NCI-H1092 treated with DMSO at 0.1 percent for 48 hours (cell line): Measurements from ENCODE around the gene GVQW3.

Experiments used
- DNase-seq: peaks from one replicate; lab custom pipeline; 2025; lab: John Stamatoyannopoulos, UW

The GVQW3 gene

GRCh38 chr11:76445121-76446084 lies 64.3 kb downstream of the GVQW3 start:
- peak; percentile 55 for DNase-seq

DNA sequence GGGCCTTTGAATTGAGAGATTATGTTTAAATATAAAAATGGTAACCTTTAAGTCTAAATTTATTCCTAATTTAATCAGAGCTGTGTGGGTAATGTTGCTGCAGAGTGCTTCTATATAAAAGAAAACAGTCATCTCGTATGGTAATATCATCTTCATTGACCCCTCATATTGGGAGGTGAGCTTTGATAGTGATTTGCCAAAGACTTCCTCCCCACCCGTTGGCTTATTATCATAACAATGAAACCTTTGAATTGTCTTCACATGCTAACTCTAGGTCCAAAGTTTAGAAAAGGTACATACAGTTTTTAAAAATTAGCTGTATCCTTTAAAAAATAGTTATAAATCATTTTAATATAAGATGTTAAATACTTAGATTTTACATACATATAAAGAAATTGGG lies 67.4 kb downstream of the GVQW3 start:
- no peak for DNase-seq

DNA sequence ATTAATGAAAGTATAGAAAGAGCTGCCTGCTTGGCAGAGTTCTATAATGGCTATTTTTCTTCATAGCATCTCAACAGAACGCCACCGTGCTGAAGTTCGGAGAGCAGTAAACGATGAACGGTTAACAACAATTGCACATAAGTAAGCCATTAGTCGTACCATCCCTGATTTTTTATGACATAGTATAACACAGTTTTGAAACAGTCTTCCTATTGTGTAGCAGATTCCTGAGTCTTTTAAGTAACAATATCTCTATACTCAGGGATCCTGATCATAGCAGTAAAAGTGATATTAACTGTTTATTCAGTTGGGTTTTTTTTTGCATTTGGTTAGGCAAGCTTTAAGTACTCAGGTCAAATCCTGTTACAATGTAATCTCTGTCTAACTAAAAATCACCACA lies 72.1 kb downstream of the GVQW3 start:
- DNase-seq: no peak

DNA sequence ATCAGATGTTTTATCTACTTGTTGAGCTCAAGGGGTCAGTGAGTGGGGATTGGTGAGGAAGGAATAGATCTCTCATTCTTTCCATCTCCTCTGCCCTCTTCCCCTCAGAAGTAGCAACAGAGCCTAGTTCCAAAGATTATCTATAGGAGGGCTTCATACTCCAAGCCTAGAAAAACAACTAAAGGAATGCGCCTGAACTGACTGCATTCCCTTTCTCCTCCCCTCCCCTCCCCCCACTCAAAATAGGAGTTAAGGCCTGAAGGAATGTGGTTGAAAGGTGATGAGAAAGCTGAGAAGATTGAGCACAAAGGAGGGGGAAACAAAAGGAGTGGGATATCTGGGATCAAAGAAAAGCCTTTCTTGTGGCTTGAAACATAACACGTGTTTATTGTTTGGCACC lies 74.2 kb downstream of the GVQW3 start:
- DNase-seq: no peak

- DNase-seq: no peak
Observed at GRCh38 chr11:76455931-76456330, 74.8 kb downstream of the GVQW3 start.

- no peak for DNase-seq
Observed at GRCh38 chr11:76456571-76456970, 75.4 kb downstream of the GVQW3 start.
